GM12865 (cell line): ENCODE data around the gene PTPN11.
"Not testable (repeated sequence)": the region's sequence is repeated elsewhere in the genome, so short reads cannot be mapped to it uniquely, and the experiment has no call there.

ENCODE experiments used
- DNase-seq: peaks from one replicate; pipeline ENCODE4 v3.0.0; 2010; ENCODE audit warnings: low read depth
- H3K4me3 ChIP-seq: 2 replicates; pipeline ENCODE4 v1.5.1; 2011; ENCODE audit warnings: mild to moderate bottlenecking, low read depth, low read length, control low read depth
- TF ChIP-seq, protein P1 (sequence below): IDR thresholded peaks from 2 replicates; pipeline ENCODE4 v1.5.1; 2011; ENCODE audit warnings: low read length, control low read depth, low read depth, inconsistent platforms; ENCODE audit not compliant: insufficient read depth; ENCODE audit errors: missing control alignments

PTPN11 gene

DNA sequence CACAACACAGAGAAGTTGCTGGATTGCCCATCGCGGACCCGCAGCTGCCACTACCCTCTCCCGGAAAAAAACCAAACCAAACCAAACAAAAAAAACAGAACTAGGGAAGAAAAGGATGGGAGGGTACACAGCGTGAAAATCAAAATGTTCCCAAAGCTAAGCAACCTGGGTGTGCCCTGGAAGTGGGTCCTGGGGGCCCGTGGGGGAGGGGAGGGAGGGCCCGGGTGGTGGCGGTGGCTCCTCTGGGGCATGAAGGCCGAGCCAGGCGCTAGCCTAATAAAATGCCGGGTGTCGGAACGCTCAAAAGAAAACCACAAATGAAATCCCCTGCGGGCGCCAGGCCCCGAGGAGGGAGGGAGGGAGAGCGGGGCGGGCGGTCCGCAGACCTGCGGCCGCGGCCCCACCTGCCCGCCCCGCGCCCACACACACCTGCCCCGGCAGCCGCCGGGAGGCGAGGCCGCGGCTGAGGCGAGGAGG lies 37.3 kb upstream of the PTPN11 start:
- DNase-seq: peak; percentile 73
- TF ChIP-seq, protein P1, sequence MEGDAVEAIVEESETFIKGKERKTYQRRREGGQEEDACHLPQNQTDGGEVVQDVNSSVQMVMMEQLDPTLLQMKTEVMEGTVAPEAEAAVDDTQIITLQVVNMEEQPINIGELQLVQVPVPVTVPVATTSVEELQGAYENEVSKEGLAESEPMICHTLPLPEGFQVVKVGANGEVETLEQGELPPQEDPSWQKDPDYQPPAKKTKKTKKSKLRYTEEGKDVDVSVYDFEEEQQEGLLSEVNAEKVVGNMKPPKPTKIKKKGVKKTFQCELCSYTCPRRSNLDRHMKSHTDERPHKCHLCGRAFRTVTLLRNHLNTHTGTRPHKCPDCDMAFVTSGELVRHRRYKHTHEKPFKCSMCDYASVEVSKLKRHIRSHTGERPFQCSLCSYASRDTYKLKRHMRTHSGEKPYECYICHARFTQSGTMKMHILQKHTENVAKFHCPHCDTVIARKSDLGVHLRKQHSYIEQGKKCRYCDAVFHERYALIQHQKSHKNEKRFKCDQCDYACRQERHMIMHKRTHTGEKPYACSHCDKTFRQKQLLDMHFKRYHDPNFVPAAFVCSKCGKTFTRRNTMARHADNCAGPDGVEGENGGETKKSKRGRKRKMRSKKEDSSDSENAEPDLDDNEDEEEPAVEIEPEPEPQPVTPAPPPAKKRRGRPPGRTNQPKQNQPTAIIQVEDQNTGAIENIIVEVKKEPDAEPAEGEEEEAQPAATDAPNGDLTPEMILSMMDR: no peak
- H3K4me3 ChIP-seq: peak overlapping the region; percentile 64

DNA sequence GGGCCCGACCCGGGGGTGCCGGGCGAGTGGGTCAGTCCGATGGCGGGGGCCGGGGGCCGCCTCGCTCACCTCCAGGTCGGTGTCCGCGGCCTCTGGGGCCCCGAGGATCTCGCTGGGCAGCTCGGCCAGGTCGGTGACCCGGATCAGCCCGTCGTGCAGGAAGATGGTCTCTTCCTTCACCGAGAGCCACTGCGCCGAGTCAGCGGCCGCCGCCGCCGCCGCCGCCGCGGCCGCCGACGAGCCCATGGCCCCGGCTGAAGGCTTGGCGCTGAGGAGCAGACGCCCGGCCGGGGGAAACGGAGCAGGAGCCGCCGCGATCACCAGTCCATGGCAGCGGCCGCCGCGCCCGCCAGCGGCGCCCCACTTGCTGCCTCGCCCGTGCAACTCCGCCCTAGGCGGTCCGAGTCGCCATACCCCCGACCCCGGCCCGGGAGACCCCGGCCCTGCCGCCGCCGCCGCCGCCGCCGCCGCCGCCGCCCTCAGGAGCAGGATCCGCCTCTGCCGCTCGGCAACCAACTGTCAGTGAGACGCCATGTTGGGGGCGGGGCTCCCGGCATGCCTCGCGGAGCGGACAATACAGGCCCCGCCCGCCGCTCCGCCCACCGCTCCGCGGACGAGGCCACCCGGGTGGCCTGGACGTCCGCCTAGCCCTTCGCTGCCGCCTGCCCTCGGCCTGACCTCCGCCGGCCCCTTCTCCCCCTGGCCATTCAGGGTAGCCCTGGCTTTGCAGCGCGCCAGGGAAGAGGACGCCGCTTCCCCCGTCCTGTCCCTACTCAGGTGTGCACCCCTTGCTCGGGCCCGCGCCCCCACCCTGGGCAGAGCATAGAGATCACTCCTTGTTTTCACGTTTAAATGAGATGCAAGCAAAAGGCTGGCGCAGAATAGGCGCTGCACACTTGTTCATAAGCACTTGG lies 36.6 kb upstream of the PTPN11 start, which contains the start of gene HECTD4:
TSS of gene HECTD4 (minus strand) at position 549 of the 914 bp plus-strand sequence. CDS start at position 246, 303 bp downstream.
- TF ChIP-seq, protein P1: no peak
- peak within 1 kb of the TSS; percentile 87 for H3K4me3 ChIP-seq
- DNase-seq: peak; percentile 92

DNA sequence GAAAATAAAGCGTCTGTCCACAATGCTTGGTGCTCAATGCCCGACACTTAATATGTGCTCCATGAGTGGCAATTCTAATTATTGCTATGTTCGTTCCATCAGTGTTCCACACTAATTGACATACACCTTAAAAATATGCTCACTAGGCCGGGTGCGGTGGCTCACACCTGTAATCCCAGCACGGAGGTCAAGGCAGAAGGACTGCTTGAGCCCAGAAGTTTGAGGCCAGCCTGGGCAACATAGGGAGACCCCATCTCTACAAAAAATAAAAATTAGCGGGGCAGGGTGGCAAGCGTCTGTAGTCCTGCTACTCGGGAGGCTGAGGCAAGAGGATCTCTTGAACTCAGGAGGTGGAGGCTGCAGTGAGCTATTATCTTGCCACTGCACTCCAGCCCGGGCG lies 35.9 kb upstream of the PTPN11 start:
- H3K4me3 ChIP-seq: peak overlapping the region; percentile 87
- TF ChIP-seq, protein P1: no peak
- no peak for DNase-seq

DNA sequence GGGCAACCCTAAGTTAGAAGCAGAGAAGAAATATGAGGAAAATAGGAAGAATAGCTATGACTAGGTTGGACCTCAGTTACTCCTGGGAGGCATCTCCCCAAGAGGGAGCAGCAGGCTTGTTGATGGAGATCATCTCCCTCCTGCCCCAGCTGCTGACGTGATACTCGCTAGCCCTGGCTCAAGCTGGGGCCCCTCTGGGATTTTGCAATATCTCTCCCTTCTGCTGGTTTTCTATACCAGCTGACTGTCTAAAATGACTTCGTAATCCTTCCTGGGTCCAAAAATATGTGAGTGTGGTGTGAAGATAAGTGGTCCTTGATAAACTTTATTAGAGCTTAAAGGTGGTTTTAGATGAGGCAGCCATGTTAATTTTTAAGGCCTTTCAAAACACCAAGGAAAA lies 32.0 kb upstream of the PTPN11 start:
- TF ChIP-seq, protein P1: no peak
- DNase-seq: no peak
- no peak overlapping the region for H3K4me3 ChIP-seq

DNA sequence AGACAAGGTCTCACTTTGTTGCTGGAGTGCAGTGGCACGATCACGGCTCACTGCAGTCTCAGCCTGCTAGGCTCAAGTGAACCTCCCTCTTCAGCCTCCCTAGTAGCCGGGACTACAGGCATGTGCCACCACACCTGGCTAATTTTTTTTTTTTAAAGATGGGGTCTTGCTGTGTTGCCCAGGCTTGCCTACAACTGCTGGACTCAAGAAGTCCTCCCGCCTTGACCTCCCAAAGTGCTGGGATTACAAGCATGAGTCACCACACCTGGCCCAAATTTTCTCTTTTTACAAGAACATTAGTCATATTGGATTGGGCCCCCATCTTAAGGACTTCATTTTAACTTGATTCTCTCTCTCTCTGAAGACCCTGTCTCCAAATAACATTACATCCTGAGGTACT lies 29.5 kb upstream of the PTPN11 start:
- TF ChIP-seq, protein P1: no peak
- no peak overlapping the region for H3K4me3 ChIP-seq
- no peak for DNase-seq

DNA sequence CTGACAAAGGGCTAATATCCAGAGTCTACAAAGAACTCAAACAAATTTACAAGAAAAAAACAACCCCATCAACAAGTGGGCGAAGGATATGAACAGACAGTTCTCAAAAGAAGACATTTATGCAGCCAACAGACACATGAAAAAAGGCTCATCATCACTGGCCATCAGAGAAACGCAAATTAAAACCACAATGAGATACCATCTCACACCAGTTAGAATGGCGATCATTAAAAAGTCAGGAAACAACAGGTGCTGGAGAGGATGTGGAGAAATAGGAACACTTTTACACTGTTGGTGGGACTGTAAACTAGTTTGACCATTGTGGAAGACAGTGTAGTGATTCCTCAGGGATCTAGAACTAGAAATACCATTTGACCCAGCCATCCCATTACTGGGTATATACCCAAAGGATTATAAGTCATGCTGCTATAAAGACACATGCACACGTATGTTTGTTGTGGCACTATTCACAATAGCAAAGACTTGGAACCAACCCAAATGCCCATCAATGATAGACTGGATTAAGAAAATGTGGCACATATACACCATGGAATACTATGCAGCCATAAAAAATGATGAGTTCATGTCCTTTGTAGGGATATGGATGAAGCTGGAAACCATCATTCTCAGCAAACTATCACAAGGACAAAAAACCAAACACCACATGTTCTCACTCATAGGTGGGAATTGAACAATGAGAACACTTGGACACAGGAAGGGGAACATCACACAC lies 28.7 kb upstream of the PTPN11 start:
- H3K4me3 ChIP-seq, DNase-seq: not testable (repeated sequence)

DNA sequence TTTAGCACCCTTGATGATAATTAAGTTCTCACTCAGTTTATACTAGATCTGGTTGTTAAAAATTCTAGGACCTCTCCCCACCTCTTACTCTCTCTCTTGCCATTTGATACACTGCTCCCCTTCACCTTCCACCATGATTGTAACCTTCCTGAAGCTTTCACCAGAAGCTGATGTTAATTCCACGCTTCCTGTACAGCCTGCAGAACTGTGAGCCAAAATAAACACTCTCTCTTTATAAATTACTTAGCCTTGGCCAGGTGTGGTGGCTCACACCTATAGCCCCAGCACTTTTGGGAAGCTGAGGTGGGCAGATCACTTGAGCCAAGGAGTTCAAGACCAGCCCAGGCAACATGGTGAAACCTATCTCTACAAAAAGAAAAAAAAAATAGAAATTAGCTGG lies 25.4 kb upstream of the PTPN11 start:
- DNase-seq: no peak
- H3K4me3 ChIP-seq: no peak overlapping the region
- TF ChIP-seq, protein P1: no peak
